NCI-H187 (cell line): ENCODE measurements around the gene EFCAB5.
"Not testable (repeated sequence)": the region's sequence is repeated elsewhere in the genome, so short reads cannot be mapped to it uniquely, and the experiment has no call there.

Experiments used
- DNase-seq, 2 experiments: peaks; one replicate each; lab custom pipeline; 2025; lab: John Stamatoyannopoulos, UW

The EFCAB5 gene

GRCh38 chr17:29935909-29936308, 5.5 kb upstream of the EFCAB5 start:
- not testable (repeated sequence) for DNase-seq

- DNase-seq: no peak
Observed at GRCh38 chr17:29936724-29937123, 4.7 kb upstream of the EFCAB5 start.

- DNase-seq: no peak
Observed at GRCh38 chr17:29945281-29945680, 3.8 kb downstream of the EFCAB5 start.

GRCh38 chr17:29948448-29949215, 7.2 kb downstream of the EFCAB5 start:
- no peak for DNase-seq

GRCh38 chr17:29949696-29950095, 8.3 kb downstream of the EFCAB5 start:
- peak; percentile 62 to 82 for DNase-seq

- no peak for DNase-seq
Observed at GRCh38 chr17:29954405-29954804, 13.0 kb downstream of the EFCAB5 start.

GRCh38 chr17:29956225-29956624, 14.8 kb downstream of the EFCAB5 start:
- no peak for DNase-seq

GRCh38 chr17:29957488-29957887, 16.1 kb downstream of the EFCAB5 start:
- not testable (repeated sequence) for DNase-seq

- DNase-seq: no peak
Observed at GRCh38 chr17:29958947-29959657, 17.7 kb downstream of the EFCAB5 start.

GRCh38 chr17:29959658-29960337, 18.4 kb downstream of the EFCAB5 start:
- DNase-seq: no peak

- no peak for DNase-seq
Observed at GRCh38 chr17:29962656-29963055, 21.2 kb downstream of the EFCAB5 start.

- no peak for DNase-seq
Observed at GRCh38 chr17:29968271-29968670, 26.8 kb downstream of the EFCAB5 start.

GRCh38 chr17:29972277-29972676, 30.8 kb downstream of the EFCAB5 start:
- DNase-seq: no peak

- DNase-seq: no peak
Observed at GRCh38 chr17:29973005-29973404, 31.6 kb downstream of the EFCAB5 start.

GRCh38 chr17:29977836-29978235, 36.4 kb downstream of the EFCAB5 start:
- DNase-seq: no peak

GRCh38 chr17:29980261-29980660, 38.8 kb downstream of the EFCAB5 start:
- no peak for DNase-seq

- no peak for DNase-seq
Observed at GRCh38 chr17:29982991-29983653, 41.7 kb downstream of the EFCAB5 start.

- DNase-seq: no peak
Observed at GRCh38 chr17:29996458-29996857, 55.0 kb downstream of the EFCAB5 start.

GRCh38 chr17:30000001-30000754, 58.7 kb downstream of the EFCAB5 start:
- no peak for DNase-seq

GRCh38 chr17:30000755-30001257, 59.4 kb downstream of the EFCAB5 start:
- no peak for DNase-seq

- DNase-seq: no peak
Observed at GRCh38 chr17:30002088-30002487, 60.7 kb downstream of the EFCAB5 start.
